Pons (tissue), 1 donor: ENCODE results near the gene FAM20A.

ENCODE experiments used
- DNase-seq: peaks from one replicate; pipeline ENCODE4 v3.0.0-alpha.2; 2016; ENCODE audit warnings: low spot score

Gene FAM20A

DNA sequence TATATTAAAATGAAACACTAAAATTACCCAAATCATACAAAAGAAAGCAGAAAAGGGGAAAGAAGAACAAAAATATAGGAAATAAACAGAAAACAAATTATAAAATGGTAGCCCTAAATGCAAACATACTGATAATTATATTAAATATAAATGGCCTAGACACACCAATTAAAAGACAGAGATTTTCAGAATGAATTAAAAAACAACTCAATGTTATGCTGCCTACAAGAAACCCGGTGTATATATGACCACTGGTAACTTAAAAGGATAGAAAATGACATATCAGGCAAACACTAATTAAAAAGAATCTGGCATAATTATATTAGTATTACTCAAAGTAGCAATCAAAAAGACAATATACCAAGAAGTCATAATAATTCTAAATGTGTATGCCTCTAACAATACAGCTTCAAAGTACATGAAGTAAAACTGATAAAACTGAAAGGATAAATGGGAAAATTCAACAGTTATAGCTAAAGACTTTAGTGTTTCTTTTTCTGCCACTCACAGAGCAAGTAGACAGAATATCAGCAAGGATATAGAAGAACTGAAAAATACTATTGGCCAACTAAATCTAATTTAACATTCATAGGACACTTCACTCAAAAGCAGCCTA, 7.5 kb upstream of the FAM20A start:
- DNase-seq = no peak

DNA sequence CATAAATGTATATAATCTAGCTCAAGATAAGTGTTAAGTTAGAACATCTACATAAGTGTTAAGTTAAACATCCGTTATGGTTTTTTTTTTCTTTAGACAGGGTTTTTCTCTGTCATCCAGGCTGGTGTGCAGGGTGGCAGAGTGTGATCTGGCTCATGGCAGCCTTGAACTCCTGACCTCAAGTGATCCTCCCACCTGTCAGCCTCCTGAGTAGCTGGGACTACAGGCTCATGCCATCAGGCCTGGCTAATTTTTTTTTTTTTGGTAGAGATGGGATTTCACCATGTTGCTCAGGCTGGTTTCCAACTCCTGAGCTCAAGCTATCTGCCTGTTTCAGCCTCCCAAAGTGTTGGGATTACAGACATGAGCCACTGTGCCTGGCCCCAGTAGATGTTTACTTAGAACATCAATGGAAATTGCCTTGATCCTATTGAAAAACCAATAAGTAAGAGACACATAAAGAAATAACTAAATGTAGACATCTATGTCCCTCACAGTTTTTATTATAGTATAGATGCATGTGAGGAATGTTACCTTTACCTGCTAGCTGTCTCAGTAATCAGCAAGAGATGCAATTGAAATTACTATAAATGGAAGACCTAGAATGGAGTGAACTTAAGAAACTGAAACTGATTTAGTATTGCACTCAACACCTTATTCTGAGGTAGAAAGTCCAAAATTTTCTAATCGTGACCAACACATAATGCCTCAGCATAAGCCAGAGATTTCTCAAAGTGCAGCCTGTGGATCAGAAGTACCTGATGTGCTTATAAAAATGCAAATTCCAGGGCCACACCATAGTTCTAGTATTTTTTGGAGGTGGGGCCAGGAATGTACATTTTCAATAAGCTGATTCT, 5.5 kb upstream of the FAM20A start:
- DNase-seq = no peak

DNA sequence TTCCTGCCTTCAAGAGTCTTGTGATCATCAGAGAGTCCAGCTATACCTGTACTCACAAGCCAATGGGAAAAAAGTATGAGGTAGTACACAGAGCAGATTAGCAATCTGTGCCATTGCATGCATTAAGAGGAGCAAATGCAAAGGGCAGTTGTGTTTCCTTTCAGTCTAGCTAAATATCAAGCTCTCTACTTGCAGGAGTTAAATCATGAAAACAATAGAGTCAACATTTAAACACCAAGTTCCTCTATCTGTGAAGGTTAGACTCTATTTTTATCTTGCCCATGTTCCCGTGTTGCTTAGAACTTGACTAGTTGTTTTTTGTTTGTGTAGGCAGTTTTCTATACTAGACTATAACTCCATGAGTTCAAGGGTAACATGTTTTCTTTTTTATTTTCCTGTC, 4.7 kb upstream of the FAM20A start:
- no peak for DNase-seq

DNA sequence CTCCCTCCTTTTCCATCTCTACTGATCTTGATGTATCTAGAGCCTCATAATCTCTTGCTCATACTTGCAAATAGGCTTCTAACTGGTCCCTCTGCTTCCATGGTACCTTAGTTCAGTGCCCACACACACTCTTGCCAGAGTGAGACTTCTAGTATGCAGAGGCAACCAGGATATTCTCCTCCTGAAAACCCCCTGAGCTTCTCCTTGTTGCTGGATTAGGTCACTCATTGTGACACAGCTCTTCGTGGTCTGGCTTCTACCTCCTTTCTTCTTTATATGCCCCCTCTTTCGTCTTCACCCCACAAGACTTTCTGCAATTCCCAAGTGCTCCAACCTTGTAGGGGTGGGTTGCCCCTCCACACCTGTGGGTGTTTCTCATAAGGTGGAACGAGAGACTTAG, 2.5 kb upstream of the FAM20A start:
- no peak for DNase-seq

DNA sequence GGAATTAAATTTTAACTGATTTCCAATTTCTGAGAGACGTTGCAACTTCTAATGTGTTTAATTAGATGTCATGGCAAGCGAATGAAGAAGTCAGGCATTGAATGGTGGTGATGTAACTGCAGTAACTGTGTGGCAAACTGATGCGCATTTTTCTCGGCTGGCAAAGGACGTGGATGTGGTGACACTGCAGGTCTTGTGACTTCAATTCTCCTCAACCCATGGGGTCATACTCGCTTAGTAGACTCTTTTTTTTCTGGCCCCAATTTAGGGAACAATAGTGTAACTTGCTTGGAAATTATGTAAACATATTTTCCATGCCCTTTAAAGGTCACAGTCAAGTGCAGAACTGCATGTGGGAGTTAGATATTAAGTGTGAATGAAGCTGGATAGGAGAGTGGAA, 1.9 kb upstream of the FAM20A start:
- DNase-seq = no peak

DNA sequence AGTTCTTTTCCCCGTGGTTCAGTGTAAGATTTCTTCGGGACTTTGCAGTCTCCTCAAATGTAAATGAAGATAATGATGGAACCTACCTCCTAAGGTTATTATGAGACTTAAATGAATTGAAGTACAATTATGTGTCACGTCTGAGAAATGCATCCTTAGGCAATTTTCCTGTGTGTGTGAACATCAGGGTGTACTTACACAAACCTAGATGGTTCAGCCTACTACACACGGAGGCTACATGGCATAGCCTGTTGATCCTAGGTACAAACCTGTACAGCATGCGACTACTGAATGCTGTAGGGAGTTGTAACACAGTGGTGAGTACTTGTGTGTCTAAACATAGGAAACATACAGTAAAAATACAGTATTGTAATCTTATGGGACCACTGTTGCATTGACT, 1.1 kb upstream of the FAM20A start:
- DNase-seq = no peak

DNA sequence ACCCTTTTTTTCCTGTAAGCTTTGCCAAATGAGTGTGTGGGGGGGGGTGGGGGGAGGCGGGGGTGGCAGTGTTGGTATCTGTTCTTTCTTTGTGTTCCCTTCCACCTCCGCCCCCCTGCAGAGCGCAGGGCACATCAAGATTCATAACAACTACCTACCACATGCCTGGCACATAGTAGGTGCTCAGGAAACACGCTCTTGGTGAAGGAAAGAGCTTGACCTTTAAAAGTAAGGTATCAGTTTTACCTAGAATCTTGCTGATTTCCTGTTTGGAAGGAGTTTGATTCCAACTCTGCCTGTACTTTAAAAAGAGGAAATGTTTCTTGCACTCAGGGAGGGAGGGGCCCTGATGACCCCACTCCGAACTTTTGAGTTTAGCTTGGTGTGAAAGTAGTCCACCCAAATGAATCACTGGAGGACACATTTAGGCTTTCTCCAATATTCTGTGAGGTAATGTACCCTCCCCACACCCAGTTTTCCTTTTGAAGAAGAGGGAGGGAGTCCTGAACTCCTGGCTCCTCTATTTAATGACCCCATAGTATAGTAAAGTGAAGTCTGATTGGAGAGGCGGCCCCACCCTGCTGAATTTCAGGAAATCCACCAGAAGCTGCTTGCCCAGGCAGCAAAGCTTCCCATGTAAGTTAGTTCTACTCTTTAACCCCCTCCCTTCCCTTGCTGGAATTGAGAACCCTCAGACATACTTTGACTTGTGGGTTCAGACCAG, 560 bp upstream of the FAM20A start:
- no peak for DNase-seq

DNA sequence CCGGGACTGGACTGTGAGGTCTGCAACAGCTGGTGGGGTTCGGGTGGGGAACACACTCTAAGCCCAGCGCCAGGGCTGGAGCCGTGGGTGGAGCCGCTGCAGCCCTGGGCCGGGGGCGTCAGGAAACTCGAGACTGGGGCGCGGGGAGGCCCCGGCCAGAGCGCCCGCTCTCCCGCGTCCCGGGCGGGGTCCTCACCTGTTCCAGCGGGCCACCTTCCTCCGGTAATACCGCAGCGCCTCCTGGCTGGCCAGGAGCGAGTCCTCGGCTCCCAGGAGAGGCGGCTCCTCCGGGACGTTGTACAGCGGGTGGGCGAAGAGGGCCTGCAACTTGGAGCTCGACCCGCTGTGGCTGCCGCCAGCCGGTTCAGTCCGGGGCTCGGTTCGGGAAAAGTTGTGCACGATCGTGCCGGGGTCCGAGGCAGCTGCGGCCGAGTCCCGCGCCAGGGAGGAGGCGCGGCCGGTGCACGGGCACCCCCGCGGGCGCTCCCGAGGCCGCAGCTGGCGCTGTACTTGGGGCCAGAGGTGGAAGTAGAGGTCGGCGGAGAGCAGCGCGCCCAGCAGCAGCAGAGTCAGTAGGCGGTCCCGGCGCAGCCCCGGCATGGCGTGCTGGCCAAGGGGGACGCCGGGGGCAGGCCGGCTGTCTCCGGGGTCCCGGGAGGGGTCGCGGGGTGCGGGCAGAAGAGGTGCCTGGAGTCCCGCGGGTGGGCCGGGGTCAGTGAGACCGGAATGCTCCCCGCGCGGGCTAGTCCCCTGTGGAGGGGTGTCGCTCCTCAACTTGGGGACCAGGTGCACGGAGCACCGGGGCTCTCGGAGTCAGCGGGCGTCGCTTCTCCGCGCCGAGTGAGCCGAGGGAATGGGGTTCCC, 868 bp downstream of the FAM20A start:
- no peak for DNase-seq

DNA sequence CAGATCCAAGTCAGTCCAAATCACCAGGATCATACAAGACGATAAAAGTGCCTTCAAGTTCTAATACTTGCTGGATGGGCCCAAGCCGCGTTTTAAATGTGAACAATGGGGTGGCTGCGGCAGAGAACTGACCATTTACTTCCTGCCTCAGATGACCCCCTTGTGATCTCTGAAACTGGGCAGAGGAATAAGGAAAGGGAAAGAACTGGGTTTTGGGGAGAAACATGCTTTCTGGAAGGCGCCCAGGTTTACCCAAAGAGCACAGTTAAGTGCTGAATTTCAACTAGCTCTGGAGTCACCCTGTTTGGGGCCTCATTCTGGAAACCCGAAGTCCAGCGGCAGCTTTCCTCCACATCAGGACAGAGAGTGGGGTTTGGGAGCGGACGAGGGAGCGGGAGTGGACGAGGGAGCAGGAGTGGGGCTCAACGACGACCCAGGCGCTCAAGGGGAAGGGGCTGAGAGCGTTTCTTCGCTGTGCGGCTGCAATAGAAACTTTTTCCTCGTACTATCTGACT, 1.6 kb downstream of the FAM20A start:
- no peak for DNase-seq

DNA sequence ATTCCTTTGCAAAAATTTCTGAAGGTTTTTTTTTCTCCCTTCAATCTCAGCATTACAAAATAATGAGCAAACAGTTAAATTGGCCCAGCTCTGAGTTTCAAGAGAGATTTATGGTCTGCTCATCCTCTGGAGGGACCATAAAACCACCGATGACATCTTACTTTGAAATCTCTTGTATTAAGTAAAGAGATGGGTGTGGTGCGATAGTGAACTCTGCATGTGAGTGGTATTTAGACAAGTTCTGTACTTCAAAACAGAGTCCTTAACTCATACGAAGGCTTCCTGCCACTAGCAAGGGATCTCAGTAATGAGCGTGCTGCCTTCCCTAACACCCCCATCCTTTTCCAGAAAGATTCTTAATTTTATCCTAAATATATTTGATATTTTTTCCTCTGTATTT, 2.1 kb downstream of the FAM20A start:
- DNase-seq = no peak

DNA sequence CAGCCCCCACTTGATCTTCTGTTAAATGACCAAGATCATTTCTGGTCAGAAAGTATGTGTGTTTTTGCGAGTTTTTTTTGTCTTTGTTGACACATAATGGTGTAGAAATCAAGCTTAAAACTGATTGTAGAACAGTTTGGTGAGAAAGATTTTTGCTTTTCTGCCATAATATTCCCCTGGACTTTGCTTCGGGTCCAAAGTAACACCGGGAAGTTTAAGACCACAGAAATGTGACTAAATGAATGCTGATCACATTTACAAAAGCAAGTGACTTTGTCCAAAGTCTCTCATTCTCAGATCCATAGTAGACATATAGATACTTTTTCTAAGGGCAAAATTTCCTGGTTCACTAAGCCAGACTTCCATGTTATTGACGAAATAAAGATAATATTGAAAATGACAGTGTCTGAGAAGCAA, 2.6 kb downstream of the FAM20A start:
- no peak for DNase-seq

DNA sequence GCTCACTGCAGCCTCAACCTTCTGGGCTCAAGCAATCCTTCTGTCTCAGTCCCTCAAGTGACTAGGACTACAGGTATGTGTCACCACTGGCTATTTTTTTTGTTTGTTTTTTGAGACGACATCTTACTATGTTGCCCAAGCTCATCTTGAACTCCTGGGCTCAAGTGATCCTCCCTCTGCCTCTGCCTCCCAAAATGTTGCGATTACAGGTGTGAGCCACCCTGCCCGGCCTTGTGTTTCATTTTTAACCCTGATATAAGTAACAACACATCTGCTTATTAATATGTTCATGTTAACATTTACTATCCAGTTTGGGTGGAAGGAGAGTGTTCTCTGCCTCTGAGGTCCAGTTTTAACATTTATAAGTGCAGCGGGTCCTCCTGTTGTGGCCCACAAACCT, 3.1 kb downstream of the FAM20A start:
- no peak for DNase-seq

DNA sequence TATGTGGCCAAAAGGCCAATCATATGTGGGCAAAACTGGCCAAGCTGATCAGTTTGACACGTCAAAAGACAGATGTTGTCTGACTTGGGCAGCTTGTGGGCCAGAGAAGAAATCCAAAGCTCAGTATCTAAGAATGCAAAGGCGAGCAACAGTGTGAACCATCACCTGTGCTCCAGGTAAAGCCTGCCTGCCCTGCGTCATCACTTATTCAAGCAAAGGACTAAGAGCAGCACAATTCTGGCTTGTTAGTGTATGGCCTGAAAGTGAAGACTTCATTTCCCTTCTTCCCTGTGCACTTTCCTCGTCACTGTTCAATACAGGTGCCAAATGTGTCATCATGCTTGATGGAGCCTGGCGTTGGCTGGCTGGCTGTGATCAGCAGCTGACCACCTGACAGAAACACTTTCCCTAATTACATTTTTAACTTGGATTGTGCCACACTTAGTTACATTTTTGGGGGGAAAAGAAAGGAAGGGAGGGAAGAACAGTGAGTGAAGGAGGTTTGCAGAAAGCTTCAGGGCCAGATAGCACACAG, 4.7 kb downstream of the FAM20A start:
- DNase-seq = no peak

DNA sequence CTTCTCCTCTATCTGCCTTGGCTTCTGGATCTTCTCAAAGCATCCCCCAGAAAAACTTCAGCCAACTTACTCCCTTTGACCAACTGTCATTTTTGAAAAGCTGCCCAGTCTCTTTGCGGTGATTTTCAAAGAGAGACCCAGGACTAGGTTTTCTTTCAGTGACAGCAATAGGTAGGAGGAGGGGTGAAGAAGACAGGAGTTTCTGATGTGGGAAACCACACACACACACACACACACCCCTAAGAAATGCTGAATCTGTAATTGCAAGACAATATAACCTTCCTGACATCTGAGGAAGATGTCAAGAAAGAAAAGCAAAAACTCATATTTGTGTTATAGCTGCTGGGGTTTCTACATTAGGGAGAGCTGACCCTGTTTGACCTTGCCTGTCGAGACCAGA, 5.2 kb downstream of the FAM20A start:
- DNase-seq = no peak

DNA sequence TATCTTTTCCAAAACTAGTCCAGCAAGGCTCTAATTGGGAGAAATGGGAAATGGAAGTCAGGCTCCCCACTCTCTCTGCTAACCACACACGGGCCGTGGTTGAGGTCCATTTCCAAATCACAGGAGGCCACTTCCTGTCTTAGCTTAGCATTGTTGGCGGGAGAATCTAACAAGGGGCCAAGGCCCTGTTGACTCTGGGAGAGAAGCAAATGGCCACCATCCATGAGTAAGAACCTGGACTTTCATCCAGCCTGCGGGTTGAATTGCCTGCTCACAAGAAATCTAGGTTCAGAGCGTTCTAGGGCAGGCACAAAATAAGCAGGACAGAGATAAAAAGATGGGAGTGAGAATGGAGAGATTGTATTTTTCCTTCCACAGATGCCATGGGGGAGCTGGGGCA, 5.7 kb downstream of the FAM20A start:
- DNase-seq = no peak

DNA sequence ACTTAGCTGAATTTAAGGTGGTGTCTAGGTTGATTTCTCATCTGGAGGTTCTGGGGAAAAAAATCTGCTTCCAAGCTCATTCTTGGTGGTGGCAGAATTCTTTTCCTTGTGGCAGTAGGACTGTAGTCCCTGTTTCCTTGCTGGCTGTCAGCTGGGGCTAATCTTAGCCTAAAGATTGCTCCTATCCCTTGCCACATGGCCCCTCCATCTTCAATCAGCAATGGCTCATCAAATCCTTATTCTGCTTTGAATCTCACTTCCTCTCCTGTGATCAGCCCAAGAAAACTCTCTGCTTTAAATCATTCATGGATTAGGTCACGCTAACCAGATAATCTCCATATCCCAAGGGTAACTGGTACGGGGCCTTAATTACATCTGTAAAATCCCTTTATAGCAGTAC, 6.6 kb downstream of the FAM20A start:
- DNase-seq = no peak

DNA sequence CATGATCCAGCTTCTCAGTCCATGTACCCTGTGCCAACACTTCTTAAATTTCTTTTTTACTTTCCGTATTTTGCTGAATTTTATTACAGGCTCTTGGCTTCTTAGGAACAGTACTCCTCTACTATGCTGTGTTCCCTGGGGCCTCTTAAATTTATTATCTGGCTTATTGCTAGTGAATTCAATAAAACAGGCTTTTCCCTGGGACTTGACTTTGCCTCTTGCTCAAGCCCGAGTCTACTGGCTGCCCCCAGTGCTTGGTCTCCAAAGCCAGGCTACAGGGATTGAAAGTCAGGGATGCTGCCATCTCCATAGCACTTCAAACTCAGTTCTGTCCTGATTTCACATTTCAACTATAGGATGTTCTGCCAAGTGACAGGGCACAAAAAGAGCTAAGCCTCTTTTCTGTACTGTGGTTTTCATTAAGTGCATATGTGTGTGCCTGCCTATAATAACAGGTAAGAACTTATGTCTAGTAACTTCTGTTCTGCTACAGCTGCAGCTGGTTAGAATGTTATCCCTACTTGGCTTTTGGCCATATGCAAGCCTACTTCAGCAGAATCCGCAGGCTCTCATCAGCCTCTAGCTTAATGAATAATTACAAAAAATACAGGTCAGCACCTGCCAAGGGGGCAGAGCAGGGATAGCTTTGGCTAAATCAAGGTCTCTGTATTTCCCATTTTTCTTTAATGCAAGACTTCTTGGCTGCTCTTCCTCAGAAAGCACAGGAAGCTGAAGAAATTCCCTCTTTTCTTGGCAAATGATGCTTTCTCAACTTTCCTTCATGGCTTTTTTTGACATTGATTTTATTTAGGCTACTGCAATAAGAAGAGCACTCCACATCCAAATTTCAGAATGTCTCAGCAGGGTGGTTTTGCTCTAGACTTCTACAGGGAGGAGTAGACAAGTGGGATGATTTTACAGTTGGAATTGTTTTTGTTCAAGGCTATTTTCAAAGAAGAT, 8.2 kb downstream of the FAM20A start:
- DNase-seq = no peak

DNA sequence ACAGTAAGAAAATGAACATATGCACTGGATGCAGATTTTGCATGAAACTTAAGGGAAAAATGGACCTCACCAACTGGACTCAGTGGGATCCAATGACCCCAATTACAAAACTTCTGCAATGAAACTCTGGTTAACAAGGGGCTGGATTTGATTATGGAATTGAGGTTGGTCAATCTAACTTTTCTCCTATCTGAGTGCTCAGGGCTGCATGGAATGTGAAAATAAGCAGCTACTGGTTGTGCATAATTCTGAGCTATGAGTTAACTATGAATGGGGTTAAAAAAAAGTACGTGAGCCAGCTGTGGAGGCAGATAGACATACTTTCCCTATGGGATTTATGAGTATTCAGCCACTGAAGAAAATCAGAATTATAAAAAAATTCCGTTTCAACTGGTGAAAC, 9.2 kb downstream of the FAM20A start:
- no peak for DNase-seq

DNA sequence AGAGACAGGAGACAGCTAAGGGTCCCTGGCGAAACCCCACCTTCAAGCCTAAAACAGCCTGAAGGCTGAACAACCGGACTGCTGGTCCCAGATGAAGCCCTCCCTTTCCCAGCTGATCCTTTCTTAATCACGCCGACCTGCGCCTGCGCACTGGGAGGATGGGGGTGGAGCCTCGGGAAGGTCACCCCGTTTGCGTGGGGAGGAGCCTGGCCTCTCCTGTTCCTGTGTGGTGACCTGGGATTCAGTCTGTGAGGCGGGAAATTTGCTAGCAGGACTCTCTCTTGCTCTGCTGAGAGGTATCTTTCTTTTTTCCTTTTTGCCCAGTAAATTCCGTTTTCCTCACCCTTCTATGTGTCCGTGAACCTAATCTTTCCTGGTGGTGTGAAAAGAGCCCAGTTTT, 9.6 kb downstream of the FAM20A start:
- no peak for DNase-seq

DNA sequence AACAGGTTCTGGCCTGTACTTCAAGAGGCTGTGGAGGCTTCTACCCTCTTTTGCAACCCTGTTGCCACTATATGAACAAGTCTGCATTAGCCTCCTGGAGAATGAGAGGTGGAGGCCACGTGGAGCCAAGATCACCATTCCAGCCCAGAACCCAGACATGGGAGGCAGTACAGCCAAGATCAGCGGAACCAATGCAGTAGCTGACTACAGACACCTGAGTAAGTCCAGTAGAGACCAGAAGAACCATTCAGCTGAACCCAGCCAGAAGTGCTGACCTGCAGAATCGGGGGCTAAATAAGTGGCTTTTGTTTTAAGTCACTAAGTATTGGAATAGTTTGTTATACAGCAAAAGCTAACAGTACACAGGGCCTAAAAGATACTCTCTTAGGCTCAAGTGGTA, 12.1 kb downstream of the FAM20A start:
- no peak for DNase-seq

DNA sequence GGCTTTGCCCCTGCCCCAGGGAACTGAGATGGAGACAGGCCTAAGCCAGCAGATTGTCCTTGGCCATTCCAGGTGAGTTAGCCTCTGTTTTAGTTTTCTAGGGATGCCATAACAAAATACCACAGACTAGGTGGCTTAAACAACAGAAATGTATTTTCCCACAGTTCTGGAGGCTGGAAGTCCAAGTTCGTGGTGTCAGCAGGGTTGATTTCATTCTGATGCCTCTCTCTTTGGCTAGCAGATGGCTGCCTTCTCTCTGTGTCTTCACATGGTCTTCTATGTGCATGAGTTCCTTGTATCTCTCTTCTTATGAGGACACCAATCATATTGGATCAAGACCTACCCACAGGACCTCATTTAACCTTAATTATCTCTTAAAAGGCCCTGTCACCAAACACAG, 12.8 kb downstream of the FAM20A start:
- DNase-seq = no peak
